HFFc6 (cell line): ENCODE results near the gene UMAD1. TPM values are rescaled to one million over a fixed set of nuclear protein-coding genes. Genes with fewer than 3 reads are reported as not detected.
A peak's percentile ranks its signal among the peaks of the same experiment; 100 is the strongest.

Source experiments
- DNase-seq: peaks from one replicate; pipeline ENCODE4 v3.0.0-alpha.2; 2018
- H3K27ac Mint-ChIP-seq: 2 replicates; pipeline ENCODE4 v1.8.0; 2020; ENCODE audit warnings: mild to moderate bottlenecking, mixed read lengths
- H3K27me3 Mint-ChIP-seq: 2 replicates; pipeline ENCODE4 v1.8.0; 2021; ENCODE audit warnings: mild to moderate bottlenecking, moderate library complexity, mixed read lengths; ENCODE audit not compliant: insufficient read depth
- H3K36me3 Mint-ChIP-seq: 2 replicates; pipeline ENCODE4 v1.8.0; 2021; ENCODE audit warnings: low read depth, mixed read lengths
- H3K4me1 Mint-ChIP-seq: 2 replicates; pipeline ENCODE4 v1.8.0; 2020; ENCODE audit warnings: low read depth, mixed read lengths
- H3K4me3 Mint-ChIP-seq: 2 replicates; pipeline ENCODE4 v1.8.0; 2020; ENCODE audit warnings: mild to moderate bottlenecking, moderate library complexity, mixed read lengths
- H3K9me3 Mint-ChIP-seq: 2 replicates; pipeline ENCODE4 v1.8.0; 2020; ENCODE audit warnings: mild to moderate bottlenecking, mixed read lengths
- CTCF ChIP-seq: fragments of 200-600 bp; sonication (generic); IDR thresholded peaks from 2 replicates; pipeline ENCODE4 v1.5.0; 2021; ENCODE audit warnings: antibody characterized with exemption, mild to moderate bottlenecking
- total RNA-seq, 6 experiments: library from RNA; stranded (reverse); fragmentation: NEBNext Ultra II Directional; extraction: Animal tissue kit (Norgen Biotek cat#: 25700); gene quantifications; 2 replicates in 1 of 6; 3 replicates in 5 of 6; pipeline ENCODE4 v1.2.3, GENCODE V29; 2021

Gene UMAD1
- total RNA-seq, 6 experiments from 2014 or later: 11.6 to 14.6 (median 12.1) TPM

GRCh38 chr7:7808156-7808555 lies 167.6 kb downstream of the UMAD1 start:
- H3K4me1 Mint-ChIP-seq: peaks cover 11% of the 10 kb centered on the region
- H3K4me3 Mint-ChIP-seq: no peak overlapping the region
- H3K27me3 Mint-ChIP-seq: no peaks in the 10 kb centered on the region; the same call in 1 of the 2 replicates
- TF ChIP-seq CTCF: no peak
- peak; percentile 17 for DNase-seq
- no peaks in the 10 kb centered on the region for H3K36me3 Mint-ChIP-seq
- H3K27ac Mint-ChIP-seq: no peak overlapping the region
- H3K9me3 Mint-ChIP-seq: no peaks in the 10 kb centered on the region

- H3K4me1 Mint-ChIP-seq: peaks cover 7% of the 10 kb centered on the region
- H3K4me3 Mint-ChIP-seq: no peak overlapping the region
These were observed 168.1 kb downstream of the UMAD1 start for GRCh38 chr7:7808626-7809025.

GRCh38 chr7:7810380-7810779 lies 169.8 kb downstream of the UMAD1 start:
- no peaks in the 10 kb centered on the region for H3K36me3 Mint-ChIP-seq
- H3K4me1 Mint-ChIP-seq: no peaks in the 10 kb centered on the region
- no peaks in the 10 kb centered on the region for H3K27me3 Mint-ChIP-seq
- H3K9me3 Mint-ChIP-seq: no peaks in the 10 kb centered on the region
- DNase-seq: no peak
- no peak overlapping the region for H3K27ac Mint-ChIP-seq
- no peak overlapping the region for H3K4me3 Mint-ChIP-seq
- TF ChIP-seq CTCF: no peak

More at GRCh38 chr7:7808626-7809025, 168.1 kb downstream of the UMAD1 start:
- Mint-ChIP-seq H3K36me3 (no peaks in the 10 kb centered on the region), H3K9me3 (no peaks in the 10 kb centered on the region), H3K27ac (no peak overlapping the region), H3K27me3 (no peaks in the 10 kb centered on the region)
- no peak for DNase-seq
- no peak for TF ChIP-seq CTCF

- Mint-ChIP-seq H3K27me3 (no peaks in the 10 kb centered on the region), H3K9me3 (no peaks in the 10 kb centered on the region), H3K4me1 (no peaks in the 10 kb centered on the region), H3K4me3 (no peak overlapping the region), H3K36me3 (no peaks in the 10 kb centered on the region), H3K27ac (no peak overlapping the region)
- no peak for DNase-seq
- no peak for TF ChIP-seq CTCF
These were observed 170.3 kb downstream of the UMAD1 start for GRCh38 chr7:7810826-7811225.

- Mint-ChIP-seq H3K27me3 (no peaks in the 10 kb centered on the region), H3K4me3 (no peak overlapping the region), H3K36me3 (no peaks in the 10 kb centered on the region), H3K4me1 (no peaks in the 10 kb centered on the region), H3K27ac (no peak overlapping the region), H3K9me3 (no peaks in the 10 kb centered on the region)
- TF ChIP-seq CTCF: no peak
- DNase-seq: no peak
These were observed 171.6 kb downstream of the UMAD1 start for GRCh38 chr7:7812112-7812511.

GRCh38 chr7:7815395-7815794 lies 174.8 kb downstream of the UMAD1 start:
- Mint-ChIP-seq H3K4me1 (peaks cover 5% of the 10 kb centered on the region; the same call in 1 of the 2 replicates), H3K27me3 (no peaks in the 10 kb centered on the region), H3K36me3 (no peaks in the 10 kb centered on the region; the same call in 1 of the 2 replicates), H3K27ac (no peak overlapping the region), H3K4me3 (no peak overlapping the region), H3K9me3 (no peaks in the 10 kb centered on the region)
- no peak for DNase-seq
- TF ChIP-seq CTCF: no peak
